Mesenteric fat pad (tissue), 1 donor: ENCODE measurements around the gene SMIM12. TPM values are rescaled to one million over a fixed set of nuclear protein-coding genes. Genes with fewer than 3 reads are reported as not detected.

Experiments
- DNase-seq: peaks from one replicate; pipeline ENCODE4 v3.0.0-alpha.2; 2020; ENCODE audit warnings: low spot score
- long read RNA-seq: library from polyadenylated mRNA; unstranded; transcript quantifications from one replicate; pipeline ENCODE4 v2.0.0, GENCODE V29; 2020
- total RNA-seq: library from RNA; stranded (reverse); fragmentation: NEBNext Ultra II Directional; extraction: Animal tissue kit (Norgen Biotek cat#: 25700); gene quantifications from one replicate; pipeline ENCODE4 v1.2.1, GENCODE V29; 2021
- donor health status: DM: yes; HTN: yes; CAD: no.

SMIM12 gene, protein sequence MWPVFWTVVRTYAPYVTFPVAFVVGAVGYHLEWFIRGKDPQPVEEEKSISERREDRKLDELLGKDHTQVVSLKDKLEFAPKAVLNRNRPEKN
- total RNA-seq, result 57.0 TPM
- long read RNA-seq, transcript SMIM12-206 (2 exons, 3,454 nt), result major isoform, 114 of 150 reads
- long read RNA-seq, transcript SMIM12-202 (2 exons, 897 nt), result minor isoform, 20 of 150 reads
- long read RNA-seq, partial matches to known transcripts, result 1 of 150 reads
- long read RNA-seq, other reads (novel, unspliced or antisense), result 12 of 150 reads

DNA sequence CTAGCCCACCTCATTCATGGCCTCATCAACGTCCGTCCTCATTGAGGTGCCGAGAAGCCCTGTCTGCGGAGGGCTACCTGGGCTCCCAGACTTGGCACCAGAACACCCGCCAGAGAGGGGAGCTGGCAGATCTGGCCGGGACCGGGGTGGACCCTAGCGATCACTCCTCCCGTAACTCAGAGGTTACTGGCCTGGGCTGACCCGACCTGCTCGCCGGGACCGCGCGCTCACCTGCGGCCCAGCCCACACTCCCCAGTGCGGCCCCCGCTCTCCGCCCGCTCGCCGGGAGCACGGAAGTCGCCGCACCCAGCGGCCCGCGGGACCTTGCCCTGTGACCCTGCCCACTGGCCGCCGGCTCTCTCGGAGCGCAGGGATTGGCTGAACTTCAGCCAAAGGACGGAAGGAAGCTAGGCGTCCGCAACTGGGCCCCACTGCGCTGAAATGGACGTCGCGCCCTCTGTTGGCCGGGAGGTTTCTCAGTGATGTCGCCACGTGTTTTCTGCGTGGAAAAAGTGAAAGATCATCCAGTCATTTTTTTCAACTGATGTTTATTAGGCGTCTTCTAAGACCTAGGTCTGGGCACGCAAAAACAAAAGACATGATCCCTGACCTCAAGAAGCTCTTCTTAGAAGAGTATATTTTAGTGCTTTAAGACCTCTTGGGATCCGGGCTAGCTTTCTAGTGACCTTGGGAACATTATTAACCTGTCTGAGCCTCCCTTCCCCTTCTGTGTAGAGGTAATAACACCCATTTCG, at the start of gene SMIM12:
Gene SMIM12, minus strand, starts transcription at position 304 of the 755 bp plus-strand sequence. CDS start 3,772 bp downstream, outside the sequence.
- DNase-seq, result peak; percentile 98

DNA sequence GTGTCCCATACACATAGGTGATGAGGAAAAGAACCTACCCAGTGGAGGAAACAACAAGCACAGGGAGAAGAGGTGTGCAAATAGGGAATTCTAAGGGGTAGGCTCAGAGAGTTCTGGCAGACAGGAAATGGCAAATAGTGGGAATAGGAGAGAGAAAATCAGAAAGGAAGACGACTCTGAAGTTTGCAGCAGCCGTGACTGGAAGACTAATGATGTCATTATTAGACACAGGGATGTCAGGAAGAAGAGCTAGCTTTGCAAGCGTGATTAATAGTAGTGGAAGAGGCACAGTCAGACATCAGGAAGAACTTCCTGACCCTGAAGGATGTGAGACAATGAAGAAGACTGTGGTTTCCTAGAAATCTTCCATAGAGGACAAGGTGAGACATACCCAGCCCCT, 48.8 kb upstream of the SMIM12 start:
- DNase-seq, result no peak

DNA sequence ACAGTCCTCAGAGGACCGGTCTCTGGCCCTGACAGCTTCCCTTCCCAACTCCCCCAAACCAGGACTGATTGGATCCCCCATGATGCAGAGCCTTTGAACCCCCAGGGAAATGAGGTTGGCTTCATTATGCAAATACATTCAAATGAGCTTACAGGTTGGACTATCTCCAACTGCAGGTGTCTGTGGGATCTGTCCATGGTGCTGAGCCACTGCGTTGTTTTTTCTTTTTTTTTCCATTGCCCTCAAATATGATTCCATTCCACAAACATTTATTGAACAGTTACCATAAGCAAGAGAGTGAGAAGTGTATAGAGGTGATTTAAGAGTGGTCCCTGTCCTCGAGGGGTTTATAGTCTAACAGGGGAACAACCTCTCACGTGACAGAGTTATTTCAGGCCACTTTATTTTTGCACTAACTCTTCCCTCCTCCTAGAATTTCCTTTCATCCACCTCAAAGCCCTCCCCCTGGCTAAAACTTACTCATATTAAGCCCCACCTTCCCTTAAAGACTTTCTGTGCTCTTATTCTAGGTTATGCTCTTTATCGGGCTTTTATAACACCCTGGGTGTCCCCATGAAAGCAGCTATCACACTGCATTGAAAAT, 48.0 kb upstream of the SMIM12 start:
- DNase-seq, result no peak

DNA sequence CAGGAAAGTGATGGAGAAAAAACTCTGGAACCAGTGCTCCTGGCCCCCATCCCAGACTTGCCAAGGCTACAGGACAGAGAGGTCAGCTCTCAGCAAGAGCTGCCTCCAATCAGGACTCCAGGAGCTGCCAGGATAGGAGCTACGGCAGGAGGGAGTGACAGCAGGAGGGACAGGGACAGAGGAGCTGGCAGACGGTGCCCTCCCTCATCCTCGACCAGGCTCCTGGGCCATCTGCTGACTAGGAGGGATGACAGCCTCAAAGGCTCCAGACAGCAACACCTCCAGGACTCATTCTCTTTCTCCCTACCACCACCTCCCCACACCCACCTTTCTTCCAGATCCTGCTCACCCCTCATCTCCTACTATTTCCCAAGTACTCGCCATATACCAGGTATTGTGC, 47.2 kb upstream of the SMIM12 start:
- peak; percentile 47 for DNase-seq

DNA sequence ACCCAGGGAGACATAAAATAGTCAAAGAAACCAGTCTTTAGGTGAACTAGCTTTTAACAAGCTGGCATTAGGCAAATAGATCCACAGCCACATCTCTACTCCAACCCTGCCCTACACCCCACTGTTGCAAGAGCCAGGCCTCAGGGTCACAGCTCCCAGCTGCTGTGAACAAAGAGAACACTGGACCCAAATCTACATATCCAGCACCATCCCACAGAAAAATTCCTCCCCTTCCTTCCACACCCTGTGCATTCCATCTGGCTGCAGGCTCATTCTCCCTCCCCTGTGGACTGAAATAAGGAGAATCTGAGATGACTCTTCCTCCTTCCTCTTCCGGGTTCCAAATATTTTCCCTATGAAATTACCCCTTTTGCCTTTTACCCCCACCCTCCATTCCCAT, 46.7 kb upstream of the SMIM12 start:
- DNase-seq, result peak; percentile 28

DNA sequence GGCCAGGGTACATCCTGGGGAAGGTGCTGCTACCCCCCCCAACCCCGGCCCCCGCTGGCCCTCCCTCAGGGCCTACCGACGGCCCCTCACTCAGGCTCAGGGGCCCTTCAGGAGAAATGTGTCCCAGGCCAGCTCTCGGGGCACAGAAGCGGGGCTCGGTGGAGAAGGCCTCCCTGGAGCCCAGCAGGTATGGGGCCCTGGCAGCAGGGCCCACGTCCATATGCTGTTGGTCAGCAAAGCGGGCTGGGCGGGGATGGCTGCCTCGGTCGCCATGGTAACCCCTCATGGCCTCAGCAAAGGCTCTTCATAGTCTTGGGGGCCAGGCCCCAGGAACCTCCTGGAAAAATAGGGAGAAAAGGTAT, 45.5 kb upstream of the SMIM12 start:
- peak; percentile 86 for DNase-seq

DNA sequence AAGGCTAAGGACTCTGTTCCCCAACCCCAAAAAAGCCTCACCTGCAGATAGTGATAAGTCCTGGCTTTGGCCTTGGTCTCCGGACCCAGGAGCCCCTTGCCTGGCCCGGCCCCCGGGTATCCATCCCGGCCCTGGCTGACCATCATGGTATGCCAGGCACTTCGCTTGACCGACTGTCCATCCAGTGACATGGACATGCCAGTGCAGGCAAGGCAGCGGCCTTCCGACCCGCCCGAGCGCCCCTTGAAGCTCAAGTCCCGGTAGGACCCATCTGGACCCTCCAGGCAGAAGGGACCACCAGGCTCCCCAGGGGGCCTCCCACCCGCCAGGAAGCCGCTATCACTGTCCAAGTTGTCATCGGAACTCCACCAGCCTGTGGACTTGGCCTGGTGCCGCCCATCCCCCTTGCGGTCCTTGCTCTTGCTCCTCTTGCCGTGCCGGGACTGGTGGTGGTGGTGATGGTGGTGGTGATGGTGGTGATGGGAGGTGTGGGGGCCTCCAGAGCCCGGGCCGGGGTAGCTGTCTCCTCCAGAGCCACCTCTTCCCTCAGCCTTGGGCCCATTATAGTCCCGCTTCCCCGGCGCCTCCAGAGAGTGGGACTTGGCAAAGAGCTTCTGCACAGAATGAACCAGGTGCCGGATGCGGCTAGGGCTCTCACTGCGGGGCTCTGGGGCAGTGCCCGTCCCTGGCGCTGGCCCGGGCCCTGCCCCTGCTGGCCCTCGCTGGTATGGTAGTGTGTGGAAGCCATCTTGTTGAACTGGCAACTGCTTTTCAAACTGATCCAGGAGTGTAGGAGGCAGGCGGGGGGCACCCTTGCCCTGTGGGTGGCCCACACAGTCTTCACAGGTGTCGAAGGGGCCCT, 44.9 kb upstream of the SMIM12 start:
- peak; percentile 85 for DNase-seq

DNA sequence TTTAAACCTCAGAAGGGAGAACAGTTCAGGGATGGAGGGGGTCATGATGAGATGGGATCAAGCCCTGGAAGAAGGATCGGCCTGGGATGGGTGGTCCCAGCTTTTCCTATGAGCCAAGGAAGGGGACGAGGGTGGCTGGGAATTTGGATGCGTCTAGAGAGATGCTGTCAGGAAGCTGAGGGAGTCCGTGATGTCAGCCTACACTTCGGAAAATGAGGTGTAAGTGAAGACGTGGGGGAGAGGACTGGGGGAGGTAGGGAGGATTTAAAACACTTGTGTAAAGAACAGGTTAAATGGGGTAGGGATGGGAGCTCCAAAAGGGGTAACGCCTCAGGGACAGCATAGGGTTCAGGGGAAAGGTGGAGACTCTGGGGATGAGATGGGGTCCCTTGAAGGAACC, 42.4 kb upstream of the SMIM12 start:
- DNase-seq, result no peak

DNA sequence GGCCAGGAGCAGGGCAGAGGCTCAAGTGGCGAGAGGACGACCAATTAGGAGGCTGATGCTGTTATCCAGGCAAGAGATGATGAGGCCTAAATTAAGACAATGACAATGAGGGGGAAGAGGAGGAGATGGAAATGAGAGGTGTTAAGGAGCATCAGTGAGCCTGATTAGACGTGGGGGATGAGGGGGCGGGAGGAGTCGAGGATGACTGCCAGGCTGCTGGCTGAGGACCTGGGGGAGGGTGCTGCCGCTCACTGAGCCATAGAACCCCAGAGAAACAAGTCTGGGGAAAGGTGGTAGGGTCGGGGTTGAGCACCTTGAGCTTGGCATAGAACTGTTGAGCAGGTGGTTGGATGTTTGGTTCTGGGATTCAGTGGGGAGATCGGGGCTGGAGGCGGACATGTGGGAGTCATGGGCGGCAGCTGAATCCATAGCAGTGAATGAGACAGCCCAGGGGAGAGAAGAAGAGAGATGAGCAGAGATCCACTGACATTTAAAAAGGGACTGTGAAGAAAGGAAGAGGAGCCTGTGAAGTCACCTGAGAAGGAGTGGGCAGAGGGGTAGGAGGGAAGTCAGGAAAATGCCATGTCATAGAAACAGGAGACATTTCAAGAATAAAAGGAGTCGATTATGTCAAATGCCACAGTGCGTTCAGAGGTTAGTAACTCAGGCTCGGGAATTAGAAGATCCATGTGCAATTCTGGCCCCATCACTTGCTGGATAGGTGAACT, 41.4 kb upstream of the SMIM12 start:
- DNase-seq, result no peak

DNA sequence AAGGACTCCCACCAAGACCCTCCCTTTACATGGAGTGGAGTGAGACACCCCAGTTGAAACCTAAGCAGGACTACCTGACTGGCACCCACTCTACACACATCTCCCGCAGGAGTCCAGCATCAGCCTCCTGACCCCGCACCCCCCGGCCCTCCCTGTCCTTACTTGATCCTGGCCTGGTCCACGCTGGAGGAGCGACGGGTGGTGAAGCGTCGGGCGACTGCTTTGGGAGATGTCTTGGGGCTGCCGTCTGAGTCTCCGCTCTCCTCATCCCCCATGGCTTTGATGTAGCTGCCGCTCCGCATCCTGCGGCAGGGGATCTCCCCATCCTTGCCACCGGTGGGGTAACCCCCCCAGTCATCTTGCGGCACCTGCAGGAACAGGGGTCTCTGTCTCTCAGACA, 40.4 kb upstream of the SMIM12 start:
- DNase-seq, result no peak

DNA sequence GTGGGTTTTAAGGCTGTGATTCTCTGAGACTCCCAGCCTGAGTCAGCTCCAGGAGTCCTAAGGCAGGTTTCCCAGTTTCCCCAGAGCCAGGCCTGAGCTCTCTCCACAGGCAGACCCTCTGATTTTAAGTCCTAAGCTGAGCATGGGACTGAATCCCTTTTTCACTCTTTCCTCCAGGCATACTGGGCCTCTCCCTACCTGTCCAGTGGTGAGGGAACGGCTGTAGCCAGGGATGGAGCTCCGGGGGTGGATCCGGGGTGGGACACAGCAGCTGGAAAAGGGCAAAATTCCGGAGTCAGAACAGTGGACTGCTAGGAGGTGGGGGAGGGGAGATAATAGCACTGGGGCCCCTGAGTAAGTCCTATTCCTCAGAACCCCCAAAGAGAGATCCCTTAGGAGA, 39.9 kb upstream of the SMIM12 start:
- no peak for DNase-seq

DNA sequence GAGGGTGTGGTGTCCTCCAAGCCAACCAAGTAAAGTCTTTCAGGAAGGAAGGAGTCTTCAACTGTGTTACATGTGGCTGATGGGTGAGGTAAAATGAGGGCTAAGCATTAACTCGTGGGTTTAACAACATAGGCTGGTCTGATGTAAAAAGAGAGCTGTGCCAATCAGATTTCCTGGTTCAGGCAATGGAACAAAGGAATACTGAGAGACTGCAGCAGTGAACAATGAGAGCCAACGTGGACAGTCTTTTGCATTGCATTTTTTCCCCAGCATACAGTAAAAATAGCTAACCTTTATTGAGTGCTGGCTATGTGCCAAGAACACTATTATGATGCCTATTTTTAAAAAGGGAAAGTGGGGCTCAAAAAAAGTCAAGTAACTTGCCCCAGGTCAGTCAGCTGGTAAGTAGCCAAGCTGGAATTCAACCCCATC, 38.8 kb upstream of the SMIM12 start:
- DNase-seq, result no peak

DNA sequence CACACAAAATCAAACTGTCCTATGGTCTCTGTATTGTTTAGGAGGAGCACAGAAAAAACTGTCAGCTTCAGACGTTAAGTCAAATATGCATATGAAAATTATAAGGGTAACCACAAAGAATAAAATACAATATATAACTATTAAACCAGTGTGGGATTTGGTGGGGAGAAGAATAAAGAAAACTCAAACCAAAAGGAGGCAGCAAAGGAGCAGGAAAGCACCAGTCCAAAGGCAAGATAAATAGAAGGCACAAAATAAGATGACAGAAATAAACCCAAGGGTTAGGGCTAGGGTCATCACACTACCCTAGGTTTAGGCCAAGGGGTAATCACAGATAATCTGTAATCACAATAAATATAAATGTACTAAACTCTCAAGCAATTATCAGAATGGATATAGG, 37.1 kb upstream of the SMIM12 start:
- no peak for DNase-seq

DNA sequence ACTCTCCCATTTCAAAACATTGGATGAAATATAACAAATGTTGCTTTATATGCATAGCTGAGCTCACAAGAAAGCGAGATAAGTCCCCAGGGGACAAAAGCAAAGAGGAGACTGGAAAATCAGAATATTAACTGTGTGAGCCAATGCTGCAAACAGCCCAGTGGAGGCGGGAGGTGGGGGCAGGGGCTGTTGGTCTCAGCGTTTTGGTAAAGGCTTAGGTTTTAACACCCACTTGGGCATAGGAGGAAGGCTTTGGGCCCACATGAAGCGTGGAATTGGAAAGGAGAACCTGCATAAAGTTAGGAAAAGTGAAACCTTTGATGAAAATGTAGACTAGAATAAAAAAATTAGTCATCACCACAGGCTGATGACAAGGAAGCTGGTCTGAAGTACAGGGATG, 30.2 kb upstream of the SMIM12 start:
- no peak for DNase-seq

DNA sequence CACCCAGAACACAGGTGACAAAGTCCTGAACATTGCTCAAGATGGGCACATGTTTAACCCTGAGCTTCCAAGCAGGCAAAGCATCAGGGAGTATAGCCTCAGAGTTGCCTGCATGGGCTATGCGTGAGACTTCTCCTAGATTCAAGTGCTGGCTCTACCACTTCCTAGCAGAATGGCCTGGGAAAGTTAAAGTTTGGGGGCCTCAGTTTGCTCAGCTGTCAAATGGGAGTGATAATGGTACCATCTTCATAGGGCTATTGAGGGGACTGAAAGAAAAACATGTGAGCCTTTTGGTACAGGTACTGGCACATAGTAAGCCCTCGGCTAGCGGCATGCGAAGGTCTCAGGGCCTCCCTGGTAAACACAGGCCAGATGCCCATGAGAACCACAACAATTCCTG, 28.0 kb upstream of the SMIM12 start:
- no peak for DNase-seq

DNA sequence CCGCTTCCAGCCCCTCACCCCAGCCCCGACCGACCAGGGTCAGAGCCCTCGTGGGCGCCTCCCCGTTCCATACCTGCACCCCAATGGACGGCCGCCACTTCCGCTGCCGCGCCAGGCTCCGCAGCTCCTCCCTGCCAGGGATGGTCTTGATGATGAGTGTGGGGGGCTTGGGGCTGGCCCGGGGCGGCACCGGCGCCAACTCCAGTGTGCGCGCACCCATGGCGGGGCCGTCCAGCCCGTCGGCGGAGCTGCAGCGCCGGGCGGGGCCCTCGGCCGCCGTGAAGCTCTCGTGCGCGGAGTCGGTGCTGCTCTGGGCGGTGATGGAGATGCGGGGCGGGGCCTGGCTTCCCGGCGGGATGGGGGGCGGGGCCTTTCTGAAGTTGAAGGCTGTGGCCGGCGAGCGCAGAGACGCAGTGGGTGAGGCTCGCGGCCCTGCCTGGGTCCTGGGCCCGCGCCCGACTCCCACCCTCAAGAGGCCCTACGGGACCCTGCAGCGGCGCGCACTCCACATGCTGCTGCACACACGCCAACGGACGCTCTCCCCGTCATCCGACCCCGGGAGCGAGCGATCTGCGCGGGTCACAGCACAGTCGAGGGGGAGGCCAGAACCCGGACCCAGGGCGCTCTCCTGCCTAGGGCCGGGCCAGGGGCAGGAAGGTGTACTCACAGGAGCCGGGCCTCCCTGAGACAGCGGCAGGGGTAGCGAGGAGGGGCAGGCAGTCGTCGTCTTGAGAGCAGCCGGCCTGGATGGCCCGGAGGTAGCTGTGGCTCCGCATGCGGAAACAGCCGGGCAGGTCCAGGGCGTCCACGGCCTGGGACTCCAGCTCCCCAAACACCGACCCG, 26.1 kb upstream of the SMIM12 start:
- no peak for DNase-seq

DNA sequence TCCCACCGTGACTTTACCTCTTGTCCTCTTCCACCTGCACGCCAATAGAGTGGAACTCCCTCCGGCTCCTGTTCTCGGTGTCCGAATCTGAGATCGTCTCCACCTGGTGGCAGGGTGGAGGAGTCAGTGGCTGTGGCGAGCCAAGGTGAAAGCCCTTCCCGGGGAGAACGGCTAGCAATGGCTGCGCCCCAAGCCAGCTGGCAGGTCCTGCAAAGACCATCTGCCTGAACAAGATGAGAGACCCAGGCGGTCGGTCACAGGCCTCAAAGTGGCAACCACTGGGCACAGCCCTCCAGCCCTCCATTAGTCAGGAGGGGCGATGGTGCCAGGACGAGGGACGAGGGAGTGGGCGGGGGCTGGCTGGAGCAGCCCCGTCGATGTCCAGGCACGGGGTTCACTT, 25.4 kb upstream of the SMIM12 start:
- DNase-seq, result no peak

DNA sequence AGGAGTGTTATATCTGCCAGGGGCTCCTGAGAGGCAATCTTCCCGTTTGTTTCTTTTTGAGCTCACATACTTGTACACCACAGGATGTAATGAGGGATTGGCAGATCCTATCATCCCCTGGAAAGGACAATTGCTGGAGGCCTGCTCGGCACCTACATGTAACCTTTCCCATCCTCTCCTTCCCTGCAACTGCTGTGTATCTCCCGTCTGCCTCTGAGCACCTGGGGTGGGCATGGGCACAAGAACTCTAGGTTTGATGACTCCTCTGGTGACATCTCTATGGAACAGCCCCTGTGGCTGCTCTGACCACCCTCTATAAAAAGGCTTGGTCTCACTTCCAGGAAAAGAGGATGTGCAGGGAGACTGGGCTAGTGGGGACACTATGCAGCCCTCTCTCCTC, 25.0 kb upstream of the SMIM12 start:
- DNase-seq, result no peak

DNA sequence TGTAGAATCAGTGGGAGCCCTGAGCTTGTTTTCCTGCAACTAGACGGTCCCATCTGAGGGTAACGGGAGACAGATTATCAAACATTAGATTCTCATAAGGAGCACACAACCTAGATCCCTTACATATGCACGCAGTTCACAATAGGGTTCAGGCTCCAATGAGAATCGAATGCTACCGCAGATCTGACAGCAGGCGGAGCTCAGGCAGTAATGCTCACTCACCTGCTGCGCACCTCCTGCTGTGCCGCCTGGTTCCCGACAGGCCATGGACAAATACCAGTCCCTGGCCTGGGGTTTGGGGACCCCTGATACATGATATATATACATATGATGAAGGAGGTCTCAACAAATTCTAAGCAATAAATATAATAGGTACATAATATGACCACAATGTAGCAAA, 19.7 kb upstream of the SMIM12 start:
- DNase-seq, result peak; percentile 43

DNA sequence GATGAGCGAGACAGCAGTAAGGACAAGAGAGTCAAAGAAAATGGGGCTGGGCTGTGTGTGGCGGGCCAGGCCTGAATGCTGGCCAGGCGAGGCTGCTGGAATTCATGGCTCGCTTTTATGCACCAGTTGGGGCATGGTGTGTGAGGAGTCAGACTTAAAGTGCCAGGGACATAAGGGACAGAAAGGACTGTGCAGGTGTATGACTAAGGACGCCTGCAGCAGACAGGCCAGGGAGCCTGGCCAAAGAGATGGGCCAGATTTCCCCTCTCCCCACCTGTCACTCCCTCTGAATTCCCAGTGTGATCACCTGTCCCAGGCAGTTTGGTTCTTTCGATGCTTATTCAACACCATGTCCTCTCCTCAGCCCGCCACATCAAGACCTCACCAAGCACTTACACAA, 16.9 kb upstream of the SMIM12 start:
- no peak for DNase-seq
